KBM-7 (cell line): ENCODE results near the gene GABRB2.
"Not testable (repeated sequence)": the region's sequence is repeated elsewhere in the genome, so short reads cannot be mapped to it uniquely, and the experiment has no call there.

Source experiments
- DNase-seq: peaks from one replicate; pipeline ENCODE4 v3.0.0-alpha.2; 2015
- in situ Hi-C: fragments of 300-500 bp; cut with MboI; formaldehyde crosslinking; loops from 2 replicates; pipeline ENCODE4 v1.14.3; 2020; ENCODE audit warnings: low sequenced_read_pairs, low pct_unique_long_range_greater_than_20kb, mixed read lengths

Gene GABRB2

DNA sequence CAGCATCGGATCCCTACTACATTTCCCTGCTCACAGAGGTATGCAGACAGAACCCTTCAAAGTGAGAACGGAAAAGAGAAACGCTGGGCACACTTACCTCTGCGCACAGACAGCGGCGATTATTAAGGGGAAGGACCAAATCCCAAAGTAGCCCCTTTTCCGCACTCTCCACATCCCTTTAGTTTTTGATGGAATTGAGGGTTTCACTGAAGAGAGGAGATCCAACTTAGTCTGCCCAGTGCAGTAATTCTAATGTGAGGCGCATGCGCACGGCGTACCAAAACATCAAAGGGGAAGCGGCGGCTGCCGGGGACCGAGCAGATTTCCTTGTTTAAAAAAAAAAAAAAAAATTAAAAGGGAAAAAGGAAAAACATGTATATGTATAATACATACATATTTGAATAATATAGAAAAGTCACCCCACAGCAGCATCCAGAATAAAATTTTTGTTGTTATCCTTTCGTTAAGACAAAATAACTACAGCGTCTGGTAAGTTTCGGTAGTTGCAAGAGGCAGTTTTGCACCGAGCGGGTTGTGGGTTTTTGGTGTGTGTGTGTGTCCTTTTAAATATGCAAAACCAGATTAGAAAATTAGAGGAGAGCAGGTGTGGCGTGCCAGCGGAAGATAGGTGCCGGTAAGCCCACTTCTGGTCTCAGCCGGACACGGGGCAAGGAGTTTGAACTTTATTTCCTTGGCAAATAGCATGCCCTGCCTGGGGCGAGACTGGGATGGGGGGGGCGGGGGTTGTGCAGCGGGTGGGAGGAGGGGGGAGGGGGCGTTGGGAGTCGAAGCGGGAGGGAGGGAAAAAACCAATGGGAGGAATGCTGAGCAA lies at the start of gene GABRB2:
GABRB2 (minus strand) TSS at position 256 of the 832 bp plus-strand sequence; CDS start at position 174, 82 bp downstream.
- in situ Hi-C loops = no loop called here
- peak; percentile 72 for DNase-seq

DNA sequence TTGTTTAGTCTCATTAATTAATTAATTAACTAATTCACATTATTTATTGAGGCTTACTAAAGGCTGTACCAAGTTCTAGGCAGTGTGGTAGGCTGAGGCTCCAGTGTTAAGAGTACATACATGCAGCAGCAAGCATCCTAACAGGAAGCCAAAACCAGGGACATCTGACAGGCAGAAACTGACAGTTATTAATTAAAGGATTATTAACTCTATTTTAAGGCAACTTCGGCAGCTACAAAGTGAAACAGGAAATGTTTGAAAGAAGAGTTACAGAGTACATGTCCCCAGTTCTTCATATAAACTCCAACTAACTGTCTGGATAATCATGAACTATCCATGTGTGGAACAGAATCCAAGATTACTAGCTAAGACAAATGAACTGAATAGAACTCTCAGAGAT lies 39.3 kb upstream of the GABRB2 start:
- DNase-seq = no peak
- in situ Hi-C loops = no loop called here

DNA sequence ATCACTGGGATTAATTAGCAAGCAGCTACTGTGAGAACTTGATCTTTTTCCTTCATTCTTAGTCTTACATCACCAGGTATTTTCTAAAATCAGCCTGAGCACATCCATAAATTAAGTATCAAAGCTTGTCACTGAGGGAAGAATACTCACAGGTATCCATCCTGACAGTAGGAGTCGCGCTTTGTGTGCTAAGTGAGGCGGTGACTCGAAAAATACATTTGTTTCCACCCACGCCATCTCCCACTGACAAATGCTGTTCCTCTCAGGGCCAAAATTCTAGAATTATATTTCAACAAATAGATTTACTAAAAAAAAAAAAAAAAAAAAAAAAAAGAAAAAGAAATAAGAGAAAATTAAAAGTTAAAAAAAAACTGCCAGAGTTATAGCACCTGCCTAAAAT lies 34.1 kb upstream of the GABRB2 start:
- DNase-seq = no peak
- in situ Hi-C loops = no loop called here

DNA sequence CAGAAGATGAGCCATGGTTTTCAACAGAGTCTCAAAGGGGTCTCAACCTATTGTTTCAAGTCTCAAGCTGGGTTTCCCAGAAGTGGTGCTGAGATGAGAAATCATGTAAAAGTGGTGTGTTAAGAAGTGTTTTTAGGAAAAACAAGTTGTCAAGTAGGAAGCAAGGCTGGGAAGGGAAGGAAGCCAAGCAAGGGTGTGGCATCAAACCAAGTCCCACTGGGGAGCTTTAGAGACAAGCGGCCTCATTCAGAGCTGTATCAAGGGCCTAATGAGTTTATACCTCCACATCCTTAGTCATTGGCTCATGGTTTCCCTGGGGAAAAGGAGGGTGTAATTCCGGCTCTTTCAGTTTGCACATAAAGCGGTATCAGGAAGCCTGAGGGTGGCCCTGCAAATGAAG lies 26.4 kb upstream of the GABRB2 start:
- DNase-seq = no peak
- in situ Hi-C loops = no loop called here

DNA sequence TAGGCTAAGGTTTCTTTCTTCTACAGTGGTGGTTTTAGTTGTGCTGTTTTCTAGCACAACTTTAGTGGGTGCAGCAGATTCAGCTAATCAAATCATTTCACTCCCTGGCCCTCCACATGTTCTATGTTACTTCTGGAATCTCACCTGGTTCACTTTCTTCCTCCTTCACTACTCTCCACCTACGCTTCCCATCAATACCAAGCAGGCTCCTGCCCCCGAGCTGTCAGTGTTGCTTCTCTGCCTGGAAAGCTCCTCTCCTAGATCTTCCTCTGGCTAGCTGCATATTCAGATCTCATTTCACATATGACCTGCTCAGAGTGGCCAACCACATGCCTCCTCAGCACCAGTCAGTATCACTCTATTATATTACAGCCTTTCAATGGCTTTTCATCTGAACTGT lies 19.6 kb upstream of the GABRB2 start:
- no peak for DNase-seq
- in situ Hi-C loops = no loop called here

DNA sequence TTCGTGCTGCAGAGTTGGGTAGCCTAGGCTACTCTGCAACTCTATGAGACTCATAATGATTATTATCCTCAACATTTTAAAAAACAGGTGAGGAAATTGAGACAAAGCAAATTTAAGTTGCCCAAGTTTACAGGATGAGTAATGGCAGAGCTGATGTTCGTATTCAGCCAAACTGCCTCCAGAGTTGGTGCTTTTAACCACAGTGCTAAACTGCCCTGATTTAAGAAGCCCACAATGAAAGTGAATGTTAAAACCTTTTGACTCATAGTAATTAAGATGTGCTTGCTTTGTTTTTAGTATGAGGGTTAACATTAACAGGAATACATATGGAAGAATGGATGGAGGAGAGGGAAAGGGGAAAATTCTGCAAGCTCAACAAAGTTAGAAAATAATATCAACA lies 15.9 kb upstream of the GABRB2 start:
- no peak for DNase-seq
- in situ Hi-C loops = no loop called here

DNA sequence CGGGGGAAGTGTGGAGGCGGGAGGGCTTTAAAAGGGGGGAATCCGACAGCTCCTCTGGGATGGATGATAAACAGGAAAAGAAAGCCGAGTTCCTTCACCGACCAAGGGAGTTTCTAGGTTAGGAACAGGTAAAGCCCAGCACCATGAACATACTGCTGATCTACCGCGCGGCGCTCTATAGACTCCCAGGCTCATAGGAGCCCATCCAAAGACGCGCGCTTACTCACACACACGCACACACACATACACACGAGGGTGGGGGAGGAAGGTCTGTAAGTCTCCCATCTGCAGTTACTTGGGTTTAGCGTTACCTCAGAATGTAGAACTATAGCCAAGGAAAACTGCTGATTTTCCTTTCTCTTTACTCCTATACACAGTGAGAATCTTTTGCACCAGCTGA lies 2.6 kb upstream of the GABRB2 start:
- DNase-seq = no peak
- in situ Hi-C loops = no loop called here

DNA sequence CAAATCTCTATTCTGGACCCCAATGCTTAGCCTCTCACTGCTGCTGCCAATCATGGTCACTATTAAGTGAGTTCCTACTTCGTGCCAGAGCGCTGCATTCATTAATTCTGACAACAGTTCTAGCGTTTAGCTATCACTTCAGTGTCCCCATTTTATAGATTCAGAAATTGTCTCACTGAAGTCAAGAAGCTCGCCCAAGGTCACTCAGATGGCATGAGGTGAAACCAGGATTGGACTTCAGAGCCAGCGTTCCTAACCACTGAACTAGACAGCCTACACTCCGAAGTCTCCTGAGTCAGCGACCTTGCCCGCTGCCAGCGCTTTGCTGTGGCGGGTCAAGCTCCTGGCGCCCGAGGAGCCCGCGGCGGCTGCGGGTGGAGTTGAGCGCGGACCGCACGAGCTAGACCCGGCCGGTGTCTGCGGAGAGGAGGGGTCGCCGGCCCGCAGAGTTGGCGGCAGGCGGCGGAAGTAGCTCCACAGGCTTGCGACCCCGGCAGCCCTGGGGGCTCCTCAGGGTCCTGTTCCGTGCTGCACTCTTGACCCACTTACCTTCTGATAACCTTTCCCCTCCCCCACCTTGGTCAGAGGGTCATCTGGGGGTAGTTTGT lies 2.1 kb upstream of the GABRB2 start:
- no peak for DNase-seq
- in situ Hi-C loops = no loop called here

DNA sequence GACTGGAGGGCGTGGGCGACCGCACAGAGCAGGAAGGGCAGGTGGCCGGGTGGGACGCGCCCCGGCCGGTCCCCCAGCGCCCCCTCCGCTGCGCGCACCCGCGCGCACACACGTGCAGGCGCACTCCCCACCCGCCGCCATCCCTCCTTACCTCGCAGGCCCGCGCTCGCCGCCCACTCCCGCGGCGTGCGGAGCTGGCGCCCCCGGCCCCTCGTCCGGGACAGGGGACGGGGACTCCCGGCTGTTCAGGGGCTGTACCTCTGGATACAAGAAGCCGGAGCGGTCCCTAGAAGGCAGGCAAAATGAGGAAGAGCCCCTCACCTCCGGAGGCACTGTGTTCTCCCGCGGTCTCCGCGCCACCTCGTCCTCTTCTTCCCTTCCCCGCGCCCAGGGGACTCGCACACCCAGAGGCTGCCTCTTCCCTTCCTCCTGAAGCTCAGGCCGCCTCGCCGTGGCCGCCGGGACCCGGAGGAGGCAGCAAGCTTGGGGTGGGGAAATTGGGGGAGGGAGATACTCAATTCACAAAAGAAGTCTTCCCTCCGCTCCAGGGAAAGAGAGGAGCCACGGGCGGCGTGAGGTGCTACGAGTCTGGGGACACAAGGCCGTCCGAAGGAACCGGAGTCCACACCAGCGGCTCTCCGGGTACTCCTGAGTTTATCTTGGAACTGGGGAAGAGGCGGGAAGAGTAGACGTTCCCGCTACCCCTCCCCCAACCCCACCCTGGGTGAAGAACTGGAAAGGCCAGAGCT lies 1.4 kb upstream of the GABRB2 start:
- in situ Hi-C loops = no loop called here
- DNase-seq = peak; percentile 52

DNA sequence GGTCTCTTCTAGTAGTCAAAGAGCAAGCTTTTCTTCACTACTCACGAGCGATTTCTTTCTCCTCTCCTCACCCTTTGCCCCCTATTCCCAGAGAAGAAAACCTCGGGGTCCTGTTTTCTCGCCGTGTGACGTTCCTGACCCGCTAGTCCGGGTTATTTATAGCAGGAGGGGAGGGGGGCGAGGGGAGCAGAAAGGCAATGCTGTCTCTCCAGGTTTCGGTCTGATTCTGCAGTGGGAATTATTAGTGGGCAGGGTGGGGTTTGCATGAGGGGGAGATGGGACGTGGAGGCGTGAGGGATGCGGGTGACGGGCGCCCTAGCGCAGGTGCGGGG lies 847 bp upstream of the GABRB2 start:
- in situ Hi-C loops = no loop called here

DNA sequence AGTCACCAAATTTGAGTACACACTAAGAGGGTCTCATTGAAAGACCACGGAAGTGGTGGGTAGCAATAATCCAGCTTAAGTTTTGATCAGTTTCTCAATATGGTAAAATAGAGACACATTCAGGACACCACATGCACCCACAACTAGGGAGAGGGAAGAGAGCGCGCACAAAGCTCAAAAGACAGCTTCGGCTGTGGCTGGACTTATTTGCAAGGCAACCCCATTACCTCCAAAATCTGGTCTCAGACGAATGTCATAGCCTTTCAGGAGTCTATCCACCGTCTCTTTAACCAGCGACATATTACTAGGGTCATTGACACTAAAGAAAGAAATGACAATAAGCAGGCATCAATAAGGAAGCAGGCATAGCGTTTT lies 443 bp downstream of the GABRB2 start:
- DNase-seq = no peak

More for the DNA sequence above, 847 bp upstream of the GABRB2 start:
- no peak for DNase-seq

DNA sequence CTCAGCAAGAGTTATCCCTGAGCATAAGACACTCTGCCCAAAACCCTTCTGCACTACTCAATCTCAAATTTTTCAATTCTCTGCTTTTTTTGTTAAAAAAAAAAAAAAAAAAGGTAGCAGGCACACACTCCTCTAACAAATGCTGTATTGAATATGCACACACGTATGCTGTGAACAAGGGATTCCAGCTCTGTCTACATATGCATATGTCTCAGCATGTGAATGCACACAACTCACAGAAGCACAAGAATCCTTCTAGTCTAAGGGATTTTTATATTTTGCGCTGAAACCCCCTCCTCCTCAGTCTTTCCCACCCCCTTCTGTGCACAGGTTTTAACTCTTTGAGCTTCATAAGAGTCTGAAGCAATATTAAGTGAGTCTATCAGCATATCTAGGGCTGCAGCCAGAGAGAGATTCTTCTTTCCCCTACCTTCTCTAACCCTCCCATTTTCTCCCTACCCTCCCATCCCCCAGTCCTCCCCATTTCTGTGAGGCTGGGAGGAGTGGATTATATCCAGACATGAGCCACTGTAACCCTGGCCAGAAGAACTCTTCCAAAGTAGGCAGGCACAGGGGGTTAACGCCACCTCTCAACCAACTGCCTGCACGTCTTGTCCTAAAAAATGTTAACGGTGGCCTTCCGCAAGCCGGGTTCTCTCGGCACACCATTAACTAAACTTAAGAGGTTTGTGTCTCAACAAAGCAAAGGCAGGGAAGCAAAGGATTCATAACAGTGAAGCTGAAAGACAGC lies 1.0 kb downstream of the GABRB2 start:
- in situ Hi-C loops = no loop called here

More for the DNA sequence above, 443 bp downstream of the GABRB2 start:
- in situ Hi-C loops = no loop called here

DNA sequence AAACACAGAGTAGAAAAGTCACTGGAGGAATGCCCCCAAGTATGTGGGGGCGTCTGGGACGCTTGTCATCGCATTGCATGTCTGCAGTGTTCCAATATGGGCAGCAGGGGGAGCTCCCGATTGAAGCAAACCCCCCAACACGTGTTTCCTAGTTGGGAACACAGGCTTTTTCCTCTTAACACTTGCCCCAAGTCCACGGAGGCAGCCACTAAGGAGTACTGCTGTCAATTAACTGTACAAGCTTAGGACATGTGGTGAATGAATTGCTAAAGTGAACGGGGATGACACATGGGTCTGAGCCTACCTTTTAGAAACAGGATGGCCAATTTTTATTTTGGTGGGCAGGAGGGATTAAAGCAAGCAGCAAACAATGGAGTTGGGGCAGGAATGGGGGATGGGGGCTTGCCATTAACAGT lies 2.2 kb downstream of the GABRB2 start:
- in situ Hi-C loops = no loop called here
- peak; percentile 70 for DNase-seq

More for the DNA sequence above, 1.0 kb downstream of the GABRB2 start:
- DNase-seq = no peak

DNA sequence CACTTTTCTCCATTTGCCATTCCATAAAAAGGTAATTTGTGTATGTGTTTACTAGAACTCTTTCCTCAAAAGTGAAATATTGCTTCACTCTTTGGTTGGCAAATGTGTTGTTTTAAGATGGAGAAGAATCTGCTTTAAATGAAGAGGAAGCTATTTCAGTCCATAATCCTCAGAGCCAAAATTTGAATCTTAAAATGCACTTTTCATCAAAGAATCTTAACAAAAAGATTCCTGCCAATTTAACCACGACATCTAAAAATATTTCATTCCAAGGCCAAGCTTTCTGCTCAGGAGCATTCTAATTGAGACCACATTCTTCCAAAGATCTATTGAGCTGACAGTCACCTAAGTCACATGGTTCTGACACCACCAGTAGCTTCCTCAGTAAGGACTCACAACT lies 7.5 kb downstream of the GABRB2 start:
- DNase-seq = no peak
- in situ Hi-C loops = no loop called here

DNA sequence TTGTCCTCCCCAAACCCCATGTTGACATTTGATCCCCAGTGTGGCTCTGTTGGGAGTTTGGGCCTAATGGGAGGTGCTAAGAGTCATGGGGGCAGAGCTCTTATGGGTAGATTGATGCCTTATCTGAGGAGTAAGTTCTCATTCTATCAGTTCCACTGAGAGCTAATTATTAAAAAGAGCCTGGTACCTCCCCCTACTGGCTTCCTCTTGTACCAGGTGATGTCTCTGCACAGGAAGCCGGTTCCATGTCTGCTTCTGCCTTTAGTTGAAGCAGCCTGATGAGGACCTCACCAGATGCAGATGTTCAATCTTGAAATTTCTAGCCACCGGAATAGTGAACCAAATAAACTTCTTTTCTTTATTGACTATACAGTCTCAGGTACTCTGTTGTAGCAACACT lies 10.8 kb downstream of the GABRB2 start:
- in situ Hi-C loops = no loop called here
- no peak for DNase-seq

DNA sequence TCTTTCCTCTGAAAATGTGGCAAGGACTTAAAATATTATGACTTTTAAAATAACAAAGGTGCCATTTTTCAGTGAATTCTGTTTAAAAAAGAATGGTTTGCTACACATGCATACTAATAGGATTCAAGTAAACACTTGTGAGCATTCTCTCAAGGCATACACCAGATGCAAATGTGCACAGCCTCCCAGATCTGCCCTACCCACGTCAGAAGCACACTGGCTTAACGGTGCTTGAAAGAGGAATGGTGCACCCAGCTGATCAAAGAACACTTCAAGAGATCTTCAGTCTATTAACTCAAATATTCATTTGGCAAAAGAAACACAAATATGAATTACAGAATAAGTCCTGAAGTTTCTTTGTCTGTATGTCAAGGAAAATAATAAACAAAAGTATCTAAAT lies 15.8 kb downstream of the GABRB2 start:
- in situ Hi-C loops = no loop called here
- no peak for DNase-seq

DNA sequence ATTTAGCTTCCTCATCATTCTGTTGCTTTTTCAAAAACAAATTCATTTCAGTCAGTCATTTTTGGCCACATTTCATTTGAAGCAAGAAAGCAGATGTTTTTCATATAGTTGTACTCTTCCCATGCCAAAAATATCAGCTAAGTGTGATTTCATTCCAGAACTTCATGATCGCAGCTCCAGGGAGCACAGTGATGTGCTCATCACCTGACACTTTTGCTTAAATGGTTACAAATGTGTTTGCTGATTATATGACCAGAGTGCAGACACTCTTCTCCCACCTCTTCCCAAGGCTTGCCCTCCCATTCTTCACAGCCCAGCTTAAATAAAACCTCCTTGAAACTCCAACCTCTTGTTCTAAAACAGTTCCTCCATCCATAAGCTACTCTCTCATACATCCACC lies 32.6 kb downstream of the GABRB2 start:
- DNase-seq = no peak

DNA sequence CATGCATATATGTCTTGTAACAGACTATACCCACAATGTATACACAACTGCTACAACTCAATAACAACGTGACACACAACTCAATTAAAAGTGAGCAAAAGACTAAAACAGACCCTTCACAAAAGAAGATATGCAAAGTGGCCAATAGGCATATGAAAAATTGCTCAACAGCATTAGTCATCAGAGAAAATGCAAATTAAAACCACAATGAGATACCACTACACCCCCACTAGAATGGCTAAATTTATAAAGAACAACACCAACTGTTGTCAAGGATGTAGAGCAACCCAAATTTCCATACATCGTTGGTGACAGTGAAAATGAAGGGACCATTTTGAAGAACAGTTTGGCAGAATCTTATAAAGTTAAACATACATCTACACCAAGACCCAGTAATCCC lies 38.9 kb downstream of the GABRB2 start:
- DNase-seq = no peak
- in situ Hi-C loops = no loop called here

More for the DNA sequence above, 32.6 kb downstream of the GABRB2 start:
- in situ Hi-C loops = no loop called here

DNA sequence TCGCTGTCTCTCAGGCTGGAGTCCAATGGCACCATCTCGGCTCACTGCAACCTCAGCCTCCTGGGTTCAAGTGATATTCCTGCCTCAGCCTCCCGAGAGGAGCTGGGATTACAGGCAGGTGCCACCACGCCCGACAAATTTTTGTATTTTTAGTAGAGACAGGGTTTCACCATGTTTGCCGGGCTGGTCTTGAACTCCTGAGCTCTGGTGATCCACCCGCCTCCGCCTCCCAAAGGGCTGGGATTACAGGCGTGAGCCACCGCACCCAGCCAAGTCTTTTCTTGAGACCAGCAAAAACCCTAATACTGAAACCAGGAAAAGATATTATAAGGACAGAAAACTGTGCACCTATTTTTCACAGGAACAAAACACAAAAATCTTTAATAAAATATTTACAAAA lies 41.4 kb downstream of the GABRB2 start:
- in situ Hi-C loops, DNase-seq: not testable (repeated sequence)

DNA sequence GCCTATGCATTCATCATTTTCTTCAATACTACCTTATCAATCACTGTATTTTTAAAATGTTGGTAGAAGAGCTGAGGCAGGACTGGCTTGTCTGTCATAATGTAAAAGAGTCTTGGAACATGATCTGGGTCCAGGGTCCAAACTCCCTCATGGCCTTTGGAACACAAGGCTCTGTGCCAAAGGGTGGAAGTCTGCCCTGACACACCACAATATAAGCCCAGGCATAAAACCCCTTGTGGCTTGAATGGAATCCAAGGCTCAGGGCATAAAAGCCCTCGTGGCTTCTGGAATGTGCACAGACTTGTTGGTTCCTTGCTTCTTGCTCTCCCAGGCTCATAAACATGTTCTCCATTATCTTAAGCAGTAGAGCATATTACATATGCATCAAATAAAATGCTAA lies 48.0 kb downstream of the GABRB2 start:
- DNase-seq = no peak
- in situ Hi-C loops = no loop called here
